GM21529 (cell line): ENCODE results near the gene SLC35B4.

Source experiments
- ATAC-seq: cut with Tn5 transposase; IDR thresholded peaks from one replicate; pipeline ENCODE4 v1.9.1; 2021; ENCODE audit not compliant: unreplicated experiment

Gene SLC35B4

GRCh38 chr7:134332892-134333291 is 16.2 kb upstream of the SLC35B4 start:
- ATAC-seq = no peak

- no peak for ATAC-seq
Observed at GRCh38 chr7:134331393-134331792, 14.7 kb upstream of the SLC35B4 start.

- ATAC-seq = no peak
Observed at GRCh38 chr7:134330974-134331373, 14.2 kb upstream of the SLC35B4 start.

- ATAC-seq = no peak
Observed at GRCh38 chr7:134329614-134330346, 13.1 kb upstream of the SLC35B4 start.

GRCh38 chr7:134328900-134329299 is 12.2 kb upstream of the SLC35B4 start:
- no peak for ATAC-seq

GRCh38 chr7:134327896-134328295 is 11.2 kb upstream of the SLC35B4 start:
- ATAC-seq = peak; percentile 92

GRCh38 chr7:134324107-134324506 is 7.4 kb upstream of the SLC35B4 start:
- ATAC-seq = no peak

GRCh38 chr7:134320201-134320600 is 3.5 kb upstream of the SLC35B4 start:
- no peak for ATAC-seq

- ATAC-seq = no peak
Observed at GRCh38 chr7:134318443-134318842, 1.7 kb upstream of the SLC35B4 start.

- no peak for ATAC-seq
Observed at GRCh38 chr7:134317434-134317833, 704 bp upstream of the SLC35B4 start.

GRCh38 chr7:134315679-134316538 is 821 bp downstream of the SLC35B4 start:
- ATAC-seq = no peak

- ATAC-seq = no peak
Observed at GRCh38 chr7:134313543-134313942, 3.2 kb downstream of the SLC35B4 start.

- ATAC-seq = no peak
Observed at GRCh38 chr7:134312717-134313116, 4.0 kb downstream of the SLC35B4 start.

GRCh38 chr7:134311807-134312206 is 4.9 kb downstream of the SLC35B4 start:
- ATAC-seq = no peak

- no peak for ATAC-seq
Observed at GRCh38 chr7:134308548-134308947, 8.2 kb downstream of the SLC35B4 start.

- no peak for ATAC-seq
Observed at GRCh38 chr7:134307320-134307719, 9.4 kb downstream of the SLC35B4 start.

- no peak for ATAC-seq
Observed at GRCh38 chr7:134302120-134302519, 14.6 kb downstream of the SLC35B4 start.

GRCh38 chr7:134301592-134301991 is 15.1 kb downstream of the SLC35B4 start:
- no peak for ATAC-seq

- no peak for ATAC-seq
Observed at GRCh38 chr7:134300988-134301387, 15.7 kb downstream of the SLC35B4 start.

GRCh38 chr7:134298902-134299683 is 17.6 kb downstream of the SLC35B4 start:
- ATAC-seq = no peak

- ATAC-seq = no peak
Observed at GRCh38 chr7:134297489-134297888, 19.2 kb downstream of the SLC35B4 start.
